GM18505 (cell line): ENCODE results near the gene DSE.
"Not testable (repeated sequence)": the region's sequence is repeated elsewhere in the genome, so short reads cannot be mapped to it uniquely, and the experiment has no call there.

Experiments used
- ATAC-seq: cut with Tn5 transposase; IDR thresholded peaks from one replicate; pipeline ENCODE4 v1.9.1; 2021; ENCODE audit not compliant: unreplicated experiment
- POLR2A ChIP-seq: IDR thresholded peaks from 4 replicates; pipeline ENCODE4 v1.6.1; 2011; ENCODE audit warnings: borderline replicate concordance; ENCODE audit not compliant: insufficient read depth, insufficient read length; ENCODE audit errors: extremely low read depth

The DSE gene

DNA sequence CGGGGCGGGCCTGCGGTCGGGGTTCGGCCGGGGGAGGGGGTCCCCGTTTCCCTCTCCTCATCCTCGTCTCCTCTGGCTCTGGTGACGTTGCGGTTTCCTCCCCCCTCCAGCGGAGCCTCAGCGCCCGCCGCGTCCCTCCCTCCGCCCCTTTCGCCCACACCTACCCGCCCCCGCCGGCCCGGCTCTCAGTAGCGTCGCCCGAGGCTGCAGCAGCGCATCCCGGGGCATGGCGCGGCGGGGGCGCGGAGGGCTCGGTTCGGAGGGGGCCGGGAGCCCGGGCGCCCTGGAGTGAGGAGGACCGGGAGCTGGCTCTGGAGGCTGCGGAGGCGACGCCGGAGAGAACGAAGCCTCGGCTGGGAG, at the start of gene DSE:
TSS of gene DSE (plus strand) at position 188 of the 360 bp plus-strand sequence. CDS start 28,304 bp downstream, outside the sequence.
- TF ChIP-seq POLR2A: peak; percentile 82
- ATAC-seq: peak; percentile 79

GRCh38 chr6:116321933-116322332, 48.8 kb upstream of the DSE start:
- not testable (repeated sequence) for ATAC-seq

GRCh38 chr6:116323863-116324262, 46.9 kb upstream of the DSE start:
- no peak for ATAC-seq
- TF ChIP-seq POLR2A: no peak

- ATAC-seq: not testable (repeated sequence)
Observed at GRCh38 chr6:116325634-116326132, 45.1 kb upstream of the DSE start.

DNA sequence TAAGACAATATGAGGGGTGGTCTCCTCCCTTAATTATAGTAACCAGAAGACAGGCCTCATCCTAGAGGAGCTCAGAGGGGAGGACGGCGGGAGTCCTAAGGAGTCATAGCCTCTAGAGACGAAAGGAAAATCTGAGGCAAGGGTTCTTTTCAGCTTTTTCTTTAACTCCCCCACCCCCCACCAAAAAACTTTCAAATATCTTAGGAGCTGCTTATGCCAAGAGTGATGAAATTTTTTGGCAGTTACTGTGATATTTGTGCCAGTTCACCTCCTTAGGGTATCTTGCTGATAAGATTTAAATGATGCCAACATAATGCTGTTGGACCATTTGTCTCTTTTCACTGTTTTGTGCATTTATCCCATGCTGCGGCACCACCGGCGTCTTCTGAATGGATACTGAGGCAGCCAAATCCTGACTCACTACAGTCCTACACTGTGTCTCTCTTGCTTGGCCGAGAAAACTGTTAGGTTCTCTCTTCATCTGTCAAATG, 44.5 kb upstream of the DSE start:
- no peak for TF ChIP-seq POLR2A
- no peak for ATAC-seq

DNA sequence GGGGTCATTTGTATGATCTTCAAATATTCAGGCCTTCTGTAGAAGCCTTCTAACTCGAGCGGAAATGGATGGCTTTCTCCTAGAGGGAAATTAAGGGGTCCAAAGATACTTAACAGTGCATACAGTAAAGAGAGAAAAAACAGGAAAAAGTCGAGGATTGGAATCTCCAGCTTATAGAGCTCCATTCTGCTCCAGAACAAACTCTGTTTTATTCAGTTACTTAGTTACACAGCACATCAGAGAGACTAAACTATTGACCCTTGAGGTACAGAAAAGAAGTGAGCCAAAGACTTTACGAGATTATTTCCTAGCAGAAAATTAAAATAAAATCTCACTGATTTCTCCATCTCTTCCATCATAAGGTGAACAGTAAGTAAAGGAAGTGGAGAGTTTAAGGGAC, 43.8 kb upstream of the DSE start:
- ATAC-seq: no peak
- TF ChIP-seq POLR2A: no peak

DNA sequence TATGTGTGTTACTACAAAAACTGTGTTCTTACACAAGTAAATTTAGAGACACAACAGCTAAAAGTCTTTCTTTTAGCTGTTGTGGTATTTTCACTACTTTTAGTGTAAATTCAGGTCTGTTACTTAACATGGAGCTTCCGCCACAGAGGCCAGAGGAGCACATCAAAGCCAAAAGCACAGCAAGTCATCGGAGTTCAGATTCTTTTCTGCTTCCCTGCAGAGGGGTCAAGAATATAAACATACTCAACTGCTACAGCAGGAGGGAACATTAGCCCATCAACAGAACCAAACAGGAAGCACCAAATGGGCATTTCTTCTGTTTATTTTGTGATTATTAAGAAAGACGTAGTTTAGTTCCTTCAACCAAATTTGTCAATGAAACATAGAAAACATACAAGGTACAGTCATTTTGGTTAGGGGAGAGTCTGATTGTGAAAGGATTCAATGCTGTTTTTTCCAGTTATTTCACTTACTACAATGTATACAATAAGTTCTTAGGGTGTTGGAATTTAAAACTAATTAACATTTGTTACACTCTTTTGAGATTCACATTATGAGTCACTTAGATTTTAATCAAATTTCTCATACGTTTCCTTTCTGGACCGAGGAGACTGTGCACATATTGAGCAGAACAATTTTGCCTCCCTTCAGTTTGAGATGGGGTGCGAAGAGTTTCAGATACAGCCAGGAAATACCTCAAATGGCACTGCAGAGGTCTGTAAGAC, 42.8 kb upstream of the DSE start:
- no peak for ATAC-seq
- TF ChIP-seq POLR2A: no peak

DNA sequence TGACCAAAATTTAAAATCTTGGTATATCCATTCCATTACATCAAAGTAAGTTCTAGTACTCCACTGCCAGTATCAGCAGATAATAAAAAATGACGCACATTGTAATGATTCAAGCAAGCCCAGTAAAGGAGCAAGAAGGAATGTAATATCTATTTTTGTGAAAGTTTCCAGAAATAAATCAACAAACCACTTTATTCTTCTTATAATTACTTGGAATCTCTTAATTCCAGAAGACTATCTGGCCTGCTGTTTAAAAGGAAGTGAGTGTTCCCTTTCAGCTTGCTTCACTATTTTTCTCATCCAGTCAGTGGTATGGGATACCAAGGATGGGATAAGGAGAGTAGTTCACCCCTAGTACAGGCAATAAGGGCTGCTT, 42.2 kb upstream of the DSE start:
- no peak for ATAC-seq
- TF ChIP-seq POLR2A: no peak

GRCh38 chr6:116329156-116329555, 41.6 kb upstream of the DSE start:
- TF ChIP-seq POLR2A: no peak
- no peak for ATAC-seq

- ATAC-seq: no peak
- TF ChIP-seq POLR2A: no peak
Observed at GRCh38 chr6:116330511-116330910, 40.2 kb upstream of the DSE start.

DNA sequence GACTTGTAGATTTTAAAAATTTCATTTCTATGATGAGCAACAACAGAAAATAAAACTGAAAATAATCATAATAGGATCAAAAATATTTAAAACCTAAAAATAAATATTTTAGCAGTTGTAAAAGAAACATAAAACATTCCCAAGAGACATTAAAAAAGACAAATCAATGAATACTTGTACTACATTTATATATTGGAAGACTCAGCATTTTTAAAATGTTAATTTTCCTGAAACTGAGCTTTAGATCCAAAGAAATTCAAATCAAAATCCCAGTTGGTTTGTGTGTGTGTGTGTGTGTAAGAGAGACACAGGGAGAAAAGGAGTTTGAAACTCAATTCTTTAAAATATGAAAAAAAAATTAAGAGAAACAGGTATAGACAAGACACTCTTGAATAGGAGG, 38.7 kb upstream of the DSE start:
- no peak for TF ChIP-seq POLR2A
- no peak for ATAC-seq

- ATAC-seq: not testable (repeated sequence)
Observed at GRCh38 chr6:116334638-116335409, 35.9 kb upstream of the DSE start.

DNA sequence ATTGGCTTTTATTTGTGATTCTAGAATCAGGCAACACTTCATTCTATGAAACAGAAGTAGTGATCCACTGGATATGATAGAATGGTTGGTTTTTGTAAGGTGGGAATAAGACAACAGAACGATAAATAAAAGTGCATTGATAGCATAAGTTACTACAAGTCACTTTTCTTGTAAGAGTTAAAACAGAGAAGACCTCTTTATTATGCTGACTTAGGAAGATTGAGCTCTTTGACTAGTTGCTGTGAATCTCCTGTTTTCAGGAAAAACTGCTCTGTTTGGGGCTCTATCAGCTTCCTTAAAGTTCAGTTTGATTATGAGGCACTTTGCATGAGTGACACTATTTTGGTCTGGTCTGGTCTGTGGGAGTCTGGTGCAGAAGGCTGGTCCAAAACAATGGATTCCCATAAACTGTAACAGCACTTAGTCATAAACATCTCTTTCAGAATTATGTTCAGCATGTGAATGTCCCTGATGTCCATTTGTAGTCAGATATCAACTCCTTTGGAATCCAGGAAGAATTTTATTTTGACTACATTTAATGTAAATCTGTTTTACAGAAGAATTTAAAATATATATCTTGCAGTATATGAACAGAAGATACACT, 35.0 kb upstream of the DSE start:
- TF ChIP-seq POLR2A: no peak
- no peak for ATAC-seq

GRCh38 chr6:116338943-116339342, 31.8 kb upstream of the DSE start:
- TF ChIP-seq POLR2A: no peak
- no peak for ATAC-seq

DNA sequence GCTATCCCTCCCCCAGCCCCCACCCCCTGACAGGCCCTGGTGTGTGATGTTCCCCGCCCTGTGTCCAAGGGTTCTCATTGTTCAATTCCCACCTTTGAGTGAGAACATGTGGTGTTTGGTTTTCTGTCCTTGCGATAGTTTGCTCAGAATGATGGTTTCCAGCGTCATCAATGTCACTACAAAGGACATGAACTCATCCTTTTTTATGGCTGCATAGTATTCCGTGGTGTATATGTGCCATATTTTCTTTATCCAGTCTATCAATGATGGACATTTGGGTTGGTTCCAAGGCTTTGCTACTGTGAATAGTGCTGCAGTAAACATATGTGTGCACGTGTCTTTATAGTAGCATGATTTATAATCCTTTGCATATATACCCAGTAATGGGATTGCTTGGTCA, 30.1 kb upstream of the DSE start:
- not testable (repeated sequence) for ATAC-seq
